NCI-H748 (cell line): Measurements from ENCODE around the gene CDC42EP1.
"Not testable (repeated sequence)": the region's sequence is repeated elsewhere in the genome, so short reads cannot be mapped to it uniquely, and the experiment has no call there.

Source experiments
- DNase-seq: peaks from one replicate; lab custom pipeline; 2025; ENCODE audit not compliant: unreplicated experiment; lab: John Stamatoyannopoulos, UW

The CDC42EP1 gene

GRCh38 chr22:37578002-37578401 lies 17.7 kb downstream of the CDC42EP1 start:
- no peak for DNase-seq

DNA sequence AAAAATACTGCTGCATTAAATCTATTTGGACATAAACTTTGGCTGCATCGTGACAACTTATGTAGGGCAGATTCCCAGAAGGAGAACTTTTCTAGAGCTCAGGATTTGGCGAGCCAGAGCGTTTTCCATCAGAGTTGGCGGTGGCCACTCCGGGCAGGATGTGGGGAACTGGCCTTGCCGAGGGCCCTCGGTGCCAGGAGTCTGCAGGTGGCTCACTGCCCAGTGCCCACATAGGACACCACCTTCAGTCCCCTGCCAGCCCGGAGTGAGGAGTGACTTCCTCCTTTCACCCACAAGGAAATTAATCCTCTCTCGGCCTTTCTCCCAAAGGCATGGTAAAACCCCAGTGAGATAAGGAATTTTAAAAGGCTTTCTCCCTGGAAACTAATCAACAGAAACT lies 21.2 kb downstream of the CDC42EP1 start:
- DNase-seq: no peak

- no peak for DNase-seq
Observed at GRCh38 chr22:37582526-37582925, 22.2 kb downstream of the CDC42EP1 start.

DNA sequence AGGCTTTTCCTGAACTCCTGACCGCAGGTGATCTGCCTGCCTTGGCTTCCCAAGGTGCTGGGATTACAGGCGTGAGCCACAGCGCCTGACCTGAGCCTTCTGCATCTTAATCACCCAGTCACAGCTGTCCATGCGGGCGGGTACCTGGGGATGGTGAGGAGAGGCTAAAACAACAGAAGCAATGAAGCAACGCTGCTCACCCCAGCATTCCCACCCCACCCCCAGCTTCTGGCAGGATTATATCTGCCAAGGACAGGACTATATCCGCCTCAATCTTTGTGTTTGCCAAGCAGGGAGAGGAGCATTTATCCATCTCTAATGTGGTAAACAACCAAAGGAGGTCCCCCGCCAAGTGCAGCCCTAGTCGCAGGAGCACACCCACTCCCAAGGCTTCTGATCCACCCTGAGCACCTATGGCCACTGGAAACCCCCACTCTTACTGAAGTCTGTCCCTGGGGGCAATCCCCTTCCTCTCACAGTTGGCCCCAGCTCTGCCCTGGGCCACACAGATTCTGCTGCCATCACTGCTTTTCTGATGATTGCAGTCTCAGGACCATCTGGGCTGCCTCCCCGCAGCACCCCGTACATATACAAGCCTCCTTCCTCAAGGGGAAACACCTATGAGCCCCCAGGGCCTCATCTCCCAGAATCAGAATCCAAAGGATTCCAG lies 28.4 kb downstream of the CDC42EP1 start:
- DNase-seq: no peak

DNA sequence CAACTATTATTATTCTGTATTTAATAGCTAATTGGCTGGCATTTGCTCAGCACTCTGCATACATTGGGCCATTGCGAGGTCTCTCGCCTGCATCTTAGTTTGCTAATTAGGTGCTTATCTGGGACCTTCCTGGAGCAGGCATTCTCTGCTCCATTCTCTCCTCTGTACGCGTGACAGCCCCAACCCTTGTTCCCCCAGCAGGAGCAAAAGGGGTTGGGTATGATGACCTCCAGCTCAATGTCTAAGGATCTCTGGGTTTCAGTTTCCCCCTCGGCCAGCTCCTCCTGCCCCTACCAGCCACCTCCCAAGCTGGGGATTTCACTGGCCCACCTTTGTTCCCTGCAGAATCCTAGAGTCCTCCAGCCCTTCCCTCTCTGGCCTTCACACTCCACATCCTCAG lies 29.4 kb downstream of the CDC42EP1 start:
- DNase-seq: no peak

- not testable (repeated sequence) for DNase-seq
Observed at GRCh38 chr22:37591081-37591480, 30.8 kb downstream of the CDC42EP1 start.

- DNase-seq: no peak
Observed at GRCh38 chr22:37591823-37592404, 31.6 kb downstream of the CDC42EP1 start.

GRCh38 chr22:37594237-37594636 lies 34.0 kb downstream of the CDC42EP1 start:
- no peak for DNase-seq

- DNase-seq: no peak
Observed at GRCh38 chr22:37599153-37599552, 38.9 kb downstream of the CDC42EP1 start.

- no peak for DNase-seq
Observed at GRCh38 chr22:37601203-37601539, 40.9 kb downstream of the CDC42EP1 start.

- DNase-seq: peak; percentile 51
Observed at GRCh38 chr22:37601540-37602442, 41.5 kb downstream of the CDC42EP1 start.

- DNase-seq: not testable (repeated sequence)
Observed at GRCh38 chr22:37602546-37603277, 42.4 kb downstream of the CDC42EP1 start.

GRCh38 chr22:37604074-37604473 lies 43.8 kb downstream of the CDC42EP1 start:
- DNase-seq: no peak

DNA sequence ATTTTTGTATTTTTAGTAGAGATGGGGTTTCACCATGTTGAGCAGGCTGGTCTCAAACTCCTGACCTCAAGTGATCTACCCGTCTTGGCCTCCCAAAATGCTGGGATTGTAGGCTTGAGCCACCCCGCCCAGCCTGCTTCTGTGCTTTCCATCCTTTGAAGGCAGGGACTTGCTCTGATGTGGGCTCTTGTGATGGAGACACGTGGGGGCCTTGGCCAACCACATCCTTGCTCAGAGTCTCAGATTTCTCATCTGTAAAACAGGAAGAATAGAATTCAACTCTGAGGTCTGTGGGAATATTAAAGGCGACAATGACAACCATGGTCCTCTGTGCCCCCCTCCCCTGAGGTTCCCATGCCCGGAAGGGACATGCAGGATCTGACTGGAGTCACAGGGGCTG lies 44.6 kb downstream of the CDC42EP1 start:
- DNase-seq: no peak

DNA sequence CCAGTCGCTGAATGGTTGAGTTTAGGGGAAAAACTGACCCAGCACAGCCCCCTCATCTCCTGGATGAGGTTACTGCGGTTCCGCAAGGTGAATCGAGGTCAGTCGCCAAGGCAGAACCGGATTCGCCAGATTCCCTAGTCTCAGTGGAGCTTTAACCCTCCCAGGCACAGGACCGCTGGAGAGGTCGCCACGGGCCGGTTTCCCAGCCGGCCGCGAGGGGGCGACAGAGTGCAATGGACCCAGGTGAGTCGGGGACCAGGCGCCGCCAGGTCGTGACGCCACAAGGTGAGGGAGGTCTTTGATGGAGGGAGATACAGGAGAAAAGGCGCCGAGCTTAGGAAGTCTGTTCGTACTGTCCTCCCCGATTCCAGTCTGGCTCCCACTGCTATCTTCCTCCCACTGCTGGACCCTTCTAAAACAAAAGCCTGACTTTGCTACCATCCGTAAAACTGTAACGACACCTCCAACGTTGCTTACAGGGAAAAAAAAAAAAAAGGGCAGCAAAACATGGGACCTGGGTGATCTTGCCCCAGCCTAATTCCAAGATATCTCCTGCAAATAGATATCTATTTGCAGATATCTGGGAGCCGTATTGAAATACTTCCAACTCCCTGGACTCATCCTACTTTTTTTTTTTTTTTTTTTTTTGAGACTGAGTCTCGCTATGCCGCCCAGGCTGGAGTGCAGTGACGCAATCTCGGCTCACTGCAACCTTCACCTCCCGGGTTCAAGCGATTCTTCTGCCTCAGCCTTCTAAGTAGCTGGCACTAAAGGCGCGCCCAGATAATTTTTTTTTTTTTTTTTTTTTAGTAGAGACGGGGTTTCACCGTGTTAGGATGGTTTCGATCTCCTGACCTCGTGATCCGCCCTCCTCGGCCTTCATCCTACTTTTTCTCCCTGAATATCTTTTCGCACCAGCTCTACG lies 47.0 kb downstream of the CDC42EP1 start:
- DNase-seq: peak; percentile 89

GRCh38 chr22:37607935-37608476 lies 47.7 kb downstream of the CDC42EP1 start:
- peak; percentile 22 for DNase-seq

DNA sequence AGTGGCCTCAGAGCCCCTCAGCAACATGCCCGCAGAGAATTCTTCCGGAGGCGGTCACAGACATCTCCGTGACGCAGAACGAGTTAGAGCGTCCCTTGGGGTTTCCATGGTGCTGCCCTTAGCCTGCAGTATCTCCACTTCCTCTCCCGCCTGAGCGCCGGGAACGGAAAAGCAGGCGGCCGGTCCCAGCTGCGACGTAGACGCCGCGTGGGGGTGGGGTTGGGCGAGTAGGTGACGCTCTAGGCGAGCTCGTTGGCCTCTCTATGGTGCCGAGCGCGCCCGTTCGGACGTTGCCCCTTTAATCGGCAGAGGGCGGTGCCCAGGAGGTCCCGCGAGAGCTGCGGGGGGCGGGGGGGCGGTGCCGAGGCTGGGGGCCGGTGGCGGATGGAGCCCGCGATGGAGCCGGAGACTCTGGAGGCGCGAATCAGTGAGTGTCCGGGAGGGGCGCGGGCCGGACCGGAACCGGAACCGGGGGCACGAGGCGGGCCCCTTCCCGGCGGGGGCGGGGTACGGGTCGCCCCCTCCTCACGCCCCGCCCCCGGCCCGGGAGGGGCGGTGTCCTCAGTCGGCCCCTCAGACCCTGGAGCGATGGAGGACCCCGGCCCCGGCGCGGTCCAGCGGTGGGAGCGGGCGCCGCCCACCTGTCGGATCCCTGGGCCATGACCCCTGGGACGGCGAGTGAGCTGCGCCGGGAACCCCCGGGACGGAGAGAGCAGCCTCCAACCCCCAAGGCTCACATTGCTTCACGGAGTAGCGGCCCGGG lies 48.4 kb downstream of the CDC42EP1 start, which contains the start of gene GGA1:
Gene GGA1, plus strand, starts transcription at position 358 of the 763 bp plus-strand sequence. Its CDS starts 27 bp downstream, at position 385.
- peak; percentile 96 for DNase-seq

DNA sequence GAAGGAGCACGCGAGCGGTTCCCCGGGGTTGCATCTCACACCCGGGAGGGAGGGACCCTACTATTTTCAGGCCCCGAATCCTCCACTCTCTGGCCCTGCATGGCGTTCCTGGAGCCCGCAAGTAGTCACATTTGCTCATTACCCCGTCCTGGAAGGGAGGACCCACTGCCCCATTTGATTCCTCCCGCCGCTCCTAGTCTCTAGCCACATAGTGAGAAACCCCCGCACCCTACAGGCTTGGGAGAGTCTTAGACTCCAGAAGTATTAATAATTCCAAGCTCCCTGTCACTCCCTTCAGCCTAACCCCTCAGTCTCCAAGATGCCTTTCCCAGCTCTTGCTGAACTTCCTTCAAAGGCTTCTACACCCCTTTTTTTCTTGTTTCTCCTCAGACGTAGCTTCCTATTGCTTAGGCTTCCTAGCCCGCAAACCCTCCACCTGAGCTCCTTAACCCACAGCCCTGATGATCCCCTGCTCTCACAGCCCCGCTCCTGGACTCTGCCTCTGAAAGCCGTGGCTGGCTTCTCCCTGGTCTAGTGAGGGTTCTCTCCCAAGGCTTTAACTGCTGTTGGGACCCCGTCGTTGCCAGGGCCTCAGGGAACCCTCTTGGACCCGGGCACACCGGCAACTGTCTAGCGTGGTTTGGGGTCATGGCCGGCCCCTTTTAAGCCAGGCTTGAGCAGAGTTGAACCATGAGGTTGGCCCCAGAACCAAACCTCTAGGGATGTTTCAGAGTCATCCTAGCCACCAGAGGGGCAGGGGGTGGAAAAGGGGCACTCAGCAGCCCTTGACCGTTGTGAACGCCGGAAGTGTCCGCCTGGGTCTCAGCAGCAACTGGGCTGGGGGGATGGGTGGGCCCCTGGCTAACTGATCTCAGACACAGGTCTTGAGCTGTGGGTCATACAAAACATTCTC lies 49.2 kb downstream of the CDC42EP1 start:
- peak; percentile 48 for DNase-seq
